Uterus (tissue), 4 donors: ENCODE data around the gene SCG5. TPM values are rescaled to one million over a fixed set of nuclear protein-coding genes. Genes with fewer than 3 reads are reported as not detected.

Experiments
- DNase-seq, 2 donors: peaks; one replicate each; pipeline ENCODE4 v3.0.0-alpha.2; 2019 to 2020
- H3K27ac ChIP-seq, 2 donors: fragments of 200-600 bp; sonication (generic); 1 replicate in 1 of 2; 2 replicates in 1 of 2; pipeline ENCODE4 v1.5.1; 2016 to 2018
- H3K27me3 ChIP-seq, 2 donors: fragments of 200-600 bp; sonication (generic); one replicate each; pipeline ENCODE4 v1.5.1; 2018 to 2019; ENCODE audit warnings: control low read depth in 1 of 2
- H3K36me3 ChIP-seq, 2 donors: fragments of 200-600 bp; sonication (generic); one replicate each; pipeline ENCODE4 v1.5.1; 2019; ENCODE audit warnings: control low read depth in 1 of 2
- H3K4me1 ChIP-seq, 2 donors: fragments of 200-600 bp; sonication (generic); one replicate each; pipeline ENCODE4 v1.5.1; 2018 to 2019; ENCODE audit warnings: control low read depth in 1 of 2
- H3K4me3 ChIP-seq, 2 donors: fragments of 200-600 bp; sonication (generic); 1 replicate in 1 of 2; 2 replicates in 1 of 2; pipeline ENCODE4 v1.5.1; 2018 to 2019; ENCODE audit warnings: mild to moderate bottlenecking in 1 of 2
- H3K9me3 ChIP-seq, 2 donors: fragments of 200-600 bp; sonication (generic); one replicate each; pipeline ENCODE4 v1.5.1; 2019; ENCODE audit warnings: control low read depth in 1 of 2
- CTCF ChIP-seq, 4 experiments: fragments of 200-600 bp in 2 of 4; fragments of 450-650 bp in 2 of 4; sonication (generic) in 2 of 4; IDR thresholded peaks; one replicate each; pipeline ENCODE4 v1.5.1; 2016 to 2019; ENCODE audit warnings: antibody characterized with exemption in 4 of 4, mild to moderate bottlenecking in 2 of 4, moderate library complexity in 1 of 4
- POLR2A ChIP-seq, 2 donors: fragments of 450-650 bp; IDR thresholded peaks; one replicate each; pipeline ENCODE4 v1.6.1; 2016; ENCODE audit warnings: antibody characterized with exemption in 2 of 2, mild to moderate bottlenecking in 1 of 2, moderate library complexity in 1 of 2
- intact Hi-C: fragments of 100-400 bp; cut with DNase I; formaldehyde crosslinking; loops from one replicate; pipeline ENCODE4 v1.15.1; 2023; ENCODE audit warnings: low total_unique reads
- total RNA-seq, 4 donors: library from RNA; depleted of rRNA in 3 of 4; stranded (reverse); fragments of >200 nt in 3 of 4; gene quantifications; one replicate each; pipeline versions ENCODE4 v1.1.0 to v1.2.4, GENCODE V29; 2014 to 2023
- donor health status: DM: yes; HTN: yes; CAD: no.

Gene SCG5
- total RNA-seq, 4 donors from 2014 or later = 1.4 to 42.2 TPM; not detected in 2

GRCh38 chr15:32636410-32636809 lies 5.1 kb upstream of the SCG5 start:
- Histone ChIP-seq H3K4me1 (no peaks in the 10 kb centered on the region), H3K27me3 (no peaks in the 10 kb centered on the region), H3K36me3 (no peaks in the 10 kb centered on the region), H3K9me3 (no peaks in the 10 kb centered on the region), H3K4me3 (no peak overlapping the region), H3K27ac (no peak overlapping the region)
- TF ChIP-seq CTCF (IDR thresholded peaks at IDR 0.05) (no peak), POLR2A (IDR thresholded peaks at IDR 0.05) (no peak)
- no peak for DNase-seq
- intact Hi-C loops = no loop called here

- Histone ChIP-seq H3K4me3 (no peak overlapping the region), H3K27ac (no peak overlapping the region), H3K36me3 (no peaks in the 10 kb centered on the region), H3K27me3 (no peaks in the 10 kb centered on the region), H3K4me1 (no peaks in the 10 kb centered on the region), H3K9me3 (no peaks in the 10 kb centered on the region)
- no peak for DNase-seq
- intact Hi-C loops = no loop called here
- TF ChIP-seq POLR2A (IDR thresholded peaks at IDR 0.05) (no peak), CTCF (IDR thresholded peaks at IDR 0.05) (no peak)
These were observed 4.5 kb upstream of the SCG5 start for GRCh38 chr15:32636908-32637567.

- no peaks in the 10 kb centered on the region for H3K4me1 ChIP-seq
- intact Hi-C loops = no loop called here
- H3K4me3 ChIP-seq = no peak overlapping the region
- no peak for TF ChIP-seq CTCF (IDR thresholded peaks at IDR 0.05)
- no peak for TF ChIP-seq POLR2A (IDR thresholded peaks at IDR 0.05)
- no peak for DNase-seq
- H3K27me3 ChIP-seq = no peaks in the 10 kb centered on the region
- no peaks in the 10 kb centered on the region for H3K36me3 ChIP-seq
- H3K27ac ChIP-seq = no peak overlapping the region
- no peaks in the 10 kb centered on the region for H3K9me3 ChIP-seq
These were observed 3.8 kb upstream of the SCG5 start for GRCh38 chr15:32637704-32638103.

GRCh38 chr15:32642667-32643435 lies 1.3 kb downstream of the SCG5 start:
- Histone ChIP-seq H3K27ac (no peak overlapping the region), H3K27me3 (no peaks in the 10 kb centered on the region), H3K4me1 (no peaks in the 10 kb centered on the region), H3K4me3 (no peak overlapping the region), H3K9me3 (no peaks in the 10 kb centered on the region), H3K36me3 (no peaks in the 10 kb centered on the region)
- DNase-seq = no peak
- intact Hi-C loops = no loop called here
- TF ChIP-seq POLR2A (IDR thresholded peaks at IDR 0.05) (no peak), CTCF (IDR thresholded peaks at IDR 0.05) (no peak)

- intact Hi-C loops = no loop called here
These were observed 2.5 kb downstream of the SCG5 start for GRCh38 chr15:32643907-32644445.

More at GRCh38 chr15:32643907-32644445, 2.5 kb downstream of the SCG5 start:
- H3K9me3 ChIP-seq = no peaks in the 10 kb centered on the region
- no peaks in the 10 kb centered on the region for H3K27me3 ChIP-seq
- TF ChIP-seq CTCF (IDR thresholded peaks at IDR 0.05) = no peak
- TF ChIP-seq POLR2A (IDR thresholded peaks at IDR 0.05) = no peak
- no peak overlapping the region for H3K4me3 ChIP-seq
- no peaks in the 10 kb centered on the region for H3K36me3 ChIP-seq
- no peak overlapping the region for H3K27ac ChIP-seq
- DNase-seq = no peak
- H3K4me1 ChIP-seq = no peaks in the 10 kb centered on the region
